Immature natural killer cell (primary cell): Measurements from ENCODE around the gene IFNB1. TPM values are rescaled to one million over a fixed set of nuclear protein-coding genes. Genes with fewer than 3 reads are reported as not detected.
A peak's percentile ranks its signal among the peaks of the same experiment; 100 is the strongest.

ENCODE experiments used
- DNase-seq, 3 donors: peaks; one replicate each; pipeline ENCODE4 v3.0.0; 2022; ENCODE audit warnings: mixed read lengths in 1 of 3
- H3K27ac Mint-ChIP-seq, 6 donors: one replicate each; pipeline ENCODE4 v1.8.0; 2020; ENCODE audit warnings: mixed read lengths in 6 of 6, mild to moderate bottlenecking in 5 of 6, inconsistent platforms in 4 of 6, moderate library complexity in 3 of 6
- H3K27me3 Mint-ChIP-seq, 3 donors: one replicate each; pipeline ENCODE4 v1.8.0; 2020 to 2021; ENCODE audit warnings: low read depth in 3 of 3, mild to moderate bottlenecking in 3 of 3, mixed read lengths in 3 of 3, moderate library complexity in 3 of 3, inconsistent platforms in 1 of 3
- H3K36me3 Mint-ChIP-seq, 3 donors: one replicate each; pipeline ENCODE4 v1.8.0; 2020; ENCODE audit warnings: mixed read lengths in 3 of 3, inconsistent platforms in 2 of 3, mild to moderate bottlenecking in 2 of 3
- H3K4me1 Mint-ChIP-seq, 2 donors: one replicate each; pipeline ENCODE4 v1.8.0; 2020; ENCODE audit warnings: inconsistent platforms in 2 of 2, mild to moderate bottlenecking in 2 of 2, mixed read lengths in 2 of 2, moderate library complexity in 1 of 2
- H3K4me3 Mint-ChIP-seq, 5 donors: one replicate each; pipeline ENCODE4 v1.8.0; 2020; ENCODE audit warnings: mild to moderate bottlenecking in 5 of 5, mixed read lengths in 5 of 5, inconsistent platforms in 3 of 5, moderate library complexity in 3 of 5
- H3K9me3 Mint-ChIP-seq, 6 donors: one replicate each; pipeline ENCODE4 v1.8.0; 2020; ENCODE audit warnings: mild to moderate bottlenecking in 6 of 6, mixed read lengths in 6 of 6, inconsistent platforms in 4 of 6, moderate library complexity in 3 of 6
- polyA plus RNA-seq, 3 donors: library from polyadenylated mRNA; unstranded; fragments of 300-500 nt; fragmentation: Illumina TruSeq; gene quantifications; one replicate each; pipeline ENCODE4 v1.2.3, GENCODE V29; 2021

IFNB1 gene
- polyA plus RNA-seq, 3 donors from 2014 or later = not detected

- DNase-seq = no peak
- H3K27me3 Mint-ChIP-seq = peaks cover 0 to 3% (median 0%) of the 10 kb centered on the region in 3 donors
- no peaks in the 10 kb centered on the region for H3K9me3 Mint-ChIP-seq
- peaks cover 15 to 22% of the 10 kb centered on the region in 2 donors for H3K4me1 Mint-ChIP-seq
- H3K4me3 Mint-ChIP-seq = no peak overlapping the region
- H3K27ac Mint-ChIP-seq = no peak overlapping the region
- no peaks in the 10 kb centered on the region for H3K36me3 Mint-ChIP-seq
These were observed 33.9 kb downstream of the IFNB1 start for GRCh38 chr9:21043841-21044240.

GRCh38 chr9:21042466-21042865 lies 35.3 kb downstream of the IFNB1 start:
- H3K27ac Mint-ChIP-seq = no peak overlapping the region
- peaks cover 0 to 3% (median 0%) of the 10 kb centered on the region in 3 donors for H3K27me3 Mint-ChIP-seq
- no peak for DNase-seq

GRCh38 chr9:21039302-21039701 lies 38.4 kb downstream of the IFNB1 start:
- Mint-ChIP-seq H3K36me3 (peaks cover 0 to 4% (median 3%) of the 10 kb centered on the region in 3 donors), H3K9me3 (no peaks in the 10 kb centered on the region), H3K27me3 (peaks cover 0 to 4% (median 3%) of the 10 kb centered on the region in 3 donors), H3K4me1 (peaks cover 11 to 15% of the 10 kb centered on the region in 2 donors), H3K27ac (peak overlapping the region in 4 of 6 donors; percentile 9 to 64 (median 26)), H3K4me3 (peak overlapping the region in 2 of 5 donors; percentile 14 to 19)
- no peak for DNase-seq

More at GRCh38 chr9:21042466-21042865, 35.3 kb downstream of the IFNB1 start:
- no peaks in the 10 kb centered on the region for H3K36me3 Mint-ChIP-seq
- H3K9me3 Mint-ChIP-seq = no peaks in the 10 kb centered on the region
- peaks cover 14 to 21% of the 10 kb centered on the region in 2 donors for H3K4me1 Mint-ChIP-seq
- H3K4me3 Mint-ChIP-seq = no peak overlapping the region

GRCh38 chr9:21037278-21037677 lies 40.5 kb downstream of the IFNB1 start:
- Mint-ChIP-seq H3K27ac (no peak overlapping the region), H3K4me3 (no peak overlapping the region), H3K4me1 (peaks cover 24 to 28% of the 10 kb centered on the region in 2 donors)

GRCh38 chr9:21031808-21032183 lies 45.9 kb downstream of the IFNB1 start:
- Mint-ChIP-seq H3K4me1 (peaks cover 23 to 28% of the 10 kb centered on the region in 2 donors), H3K27me3 (peaks cover 0 to 11% (median 0%) of the 10 kb centered on the region in 3 donors), H3K27ac (peak overlapping the region in 5 of 6 donors; percentile 61 to 85 (median 79)), H3K9me3 (no peaks in the 10 kb centered on the region), H3K36me3 (peaks cover 0 to 9% (median 8%) of the 10 kb centered on the region in 3 donors), H3K4me3 (peak overlapping the region in 4 of 5 donors; percentile 80 to 86 (median 85))
- DNase-seq = no peak

More at GRCh38 chr9:21037278-21037677, 40.5 kb downstream of the IFNB1 start:
- no peaks in the 10 kb centered on the region for H3K9me3 Mint-ChIP-seq
- H3K27me3 Mint-ChIP-seq = peaks cover 0 to 8% (median 3%) of the 10 kb centered on the region in 3 donors
- peaks cover 0 to 4% (median 3%) of the 10 kb centered on the region in 3 donors for H3K36me3 Mint-ChIP-seq
- DNase-seq = no peak

- peak; percentile 62 to 68 (median 65) for DNase-seq
- peak within 1 kb of the TSS in 4 of 5 donors; percentile 80 to 86 (median 85) for H3K4me3 Mint-ChIP-seq
- H3K36me3 Mint-ChIP-seq = peaks cover 3 to 12% (median 8%) of the 10 kb centered on the region in 3 donors
- H3K27ac Mint-ChIP-seq = peak within 1 kb of the TSS in 5 of 6 donors; percentile 61 to 85 (median 79)
- H3K9me3 Mint-ChIP-seq = no peaks in the 10 kb centered on the region
- H3K4me1 Mint-ChIP-seq = peaks cover 29 to 31% of the 10 kb centered on the region in 2 donors
- peaks cover 0 to 11% (median 0%) of the 10 kb centered on the region in 3 donors for H3K27me3 Mint-ChIP-seq
These were observed 46.5 kb downstream of the IFNB1 start, which contains the start of gene HACD4 for GRCh38 chr9:21031091-21031807. Gene HACD4 (minus strand): TSS chr9:21031640. CDS start chr9:21031590, 50 bp downstream.

- Mint-ChIP-seq H3K9me3 (no peaks in the 10 kb centered on the region), H3K4me3 (no peak overlapping the region), H3K4me1 (peaks cover 36 to 37% of the 10 kb centered on the region in 2 donors), H3K27me3 (peaks cover 0 to 8% (median 0%) of the 10 kb centered on the region in 3 donors), H3K27ac (no peak overlapping the region), H3K36me3 (peaks cover 8 to 19% (median 8%) of the 10 kb centered on the region in 3 donors)
- DNase-seq = peak; percentile 28 to 35 (median 33)
These were observed 47.2 kb downstream of the IFNB1 start for GRCh38 chr9:21030389-21031035.

- H3K4me3 Mint-ChIP-seq = no peak overlapping the region
- peaks cover 7 to 18% (median 8%) of the 10 kb centered on the region in 3 donors for H3K36me3 Mint-ChIP-seq
- peaks cover 0 to 7% (median 0%) of the 10 kb centered on the region in 3 donors for H3K27me3 Mint-ChIP-seq
- DNase-seq = no peak
- no peaks in the 10 kb centered on the region for H3K9me3 Mint-ChIP-seq
- peaks cover 37 to 41% of the 10 kb centered on the region in 2 donors for H3K4me1 Mint-ChIP-seq
- no peak overlapping the region for H3K27ac Mint-ChIP-seq
These were observed 48.1 kb downstream of the IFNB1 start for GRCh38 chr9:21029661-21030060.

- Mint-ChIP-seq H3K4me3 (no peak overlapping the region), H3K27me3 (peaks cover 0 to 7% (median 0%) of the 10 kb centered on the region in 3 donors), H3K27ac (peak overlapping the region in 4 of 6 donors; percentile 76 to 89 (median 82)), H3K9me3 (no peaks in the 10 kb centered on the region), H3K4me1 (peaks cover 40 to 52% of the 10 kb centered on the region in 2 donors), H3K36me3 (peaks cover 9 to 24% (median 14%) of the 10 kb centered on the region in 3 donors)
- DNase-seq = no peak
These were observed 49.3 kb downstream of the IFNB1 start for GRCh38 chr9:21028466-21028865.

- peaks cover 31 to 40% of the 10 kb centered on the region in 2 donors for H3K4me1 Mint-ChIP-seq
- DNase-seq = no peak
These were observed 50.4 kb downstream of the IFNB1 start for GRCh38 chr9:21027295-21027694.

More at GRCh38 chr9:21027295-21027694, 50.4 kb downstream of the IFNB1 start:
- peaks cover 0 to 3% (median 0%) of the 10 kb centered on the region in 3 donors for H3K27me3 Mint-ChIP-seq
- H3K36me3 Mint-ChIP-seq = peaks cover 14 to 29% (median 15%) of the 10 kb centered on the region in 3 donors
- peak overlapping the region in 3 of 6 donors; percentile 12 to 64 (median 33) for H3K27ac Mint-ChIP-seq
- H3K4me3 Mint-ChIP-seq = no peak overlapping the region
- no peaks in the 10 kb centered on the region for H3K9me3 Mint-ChIP-seq

Other genes starting within 250 kb of the IFNB1 start
- gene HACD4, start 46.3 kb downstream of the IFNB1 start, polyA plus RNA-seq = 1 to 10 TPM; 6.5 to 8.9 (median 6.7) TPM
- gene IFNW1, start 63.9 kb upstream of the IFNB1 start, polyA plus RNA-seq = not detected
- not detected for gene IFNA21, start 88.7 kb upstream of the IFNB1 start, polyA plus RNA-seq
- not detected for gene IFNA4, start 109.6 kb upstream of the IFNB1 start, polyA plus RNA-seq
- gene IFNA7, start 124.3 kb upstream of the IFNB1 start, polyA plus RNA-seq = not detected
- not detected for gene IFNA10, start 129.2 kb upstream of the IFNB1 start, polyA plus RNA-seq
- gene IFNA16, start 139.4 kb upstream of the IFNB1 start, polyA plus RNA-seq = not detected
- gene IFNA17, start 150.3 kb upstream of the IFNB1 start, polyA plus RNA-seq = not detected
- gene IFNA14, start 162.1 kb upstream of the IFNB1 start, polyA plus RNA-seq = not detected
- not detected for gene IFNA5, start 227.4 kb upstream of the IFNB1 start, polyA plus RNA-seq